SK-N-SH treated with all-trans-retinoic acid at 6 μM for 48 hours (cell line): ENCODE data around the gene SURF4.

ENCODE experiments used
- CREB5 ChIP-seq: fragments of 250-450 bp; sonication (Bioruptor Pico); IDR thresholded peaks from 2 replicates; pipeline ENCODE4 v1.5.1; 2020; ENCODE audit warnings: low read depth, mild to moderate bottlenecking, moderate library complexity
- GLIS3 ChIP-seq: fragments of 250-450 bp; sonication (Bioruptor Pico); IDR thresholded peaks from 2 replicates; pipeline ENCODE4 v1.5.0; 2020; ENCODE audit warnings: mild to moderate bottlenecking, moderate library complexity
- PATZ1 ChIP-seq: fragments of 250-450 bp; sonication (Bioruptor Pico); IDR thresholded peaks from 2 replicates; pipeline ENCODE4 v1.8.0; 2020; ENCODE audit warnings: mild to moderate bottlenecking, moderate library complexity, borderline replicate concordance
- PPARA ChIP-seq: fragments of 250-450 bp; sonication (Bioruptor Pico); IDR thresholded peaks from 2 replicates; pipeline ENCODE4 v1.5.0; 2020; ENCODE audit warnings: mild to moderate bottlenecking, borderline replicate concordance
- ZC3H10 ChIP-seq: fragments of 250-450 bp; sonication (Bioruptor Pico); IDR thresholded peaks from 2 replicates; pipeline ENCODE4 v1.5.1; 2021; ENCODE audit warnings: mild to moderate bottlenecking, moderate library complexity
- ZFP3 ChIP-seq: fragments of 250-450 bp; sonication (Bioruptor Pico); IDR thresholded peaks from 2 replicates; pipeline ENCODE4 v1.5.0; 2020; ENCODE audit warnings: mild to moderate bottlenecking, moderate library complexity
- ZNF70 ChIP-seq: fragments of 450-650 bp; formaldehyde crosslinking; IDR thresholded peaks from 2 replicates; pipeline ENCODE4 v1.5.0; 2020; ENCODE audit warnings: mild to moderate bottlenecking, moderate library complexity
- ZNF8 ChIP-seq: fragments of 450-650 bp; formaldehyde crosslinking; IDR thresholded peaks from 2 replicates; pipeline ENCODE4 v1.5.0; 2020; ENCODE audit warnings: mild to moderate bottlenecking, moderate library complexity

- TF ChIP-seq ZNF70 (CRISPR knock-in tag) (no peak), GLIS3 (CRISPR knock-in tag) (no peak), ZNF8 (CRISPR knock-in tag) (no peak), ZC3H10 (CRISPR knock-in tag) (no peak), CREB5 (CRISPR knock-in tag) (no peak), PATZ1 (CRISPR knock-in tag) (no peak), PPARA (CRISPR knock-in tag) (no peak), ZFP3 (CRISPR knock-in tag) (no peak)
Measured at GRCh38 chr9:133322701-133323100, 53.2 kb downstream of the SURF4 start.
